K562 (cell line): Measurements from ENCODE around the gene RPL3. TPM values are rescaled to one million over a fixed set of nuclear protein-coding genes. Genes with fewer than 3 reads are reported as not detected.
A peak's percentile ranks its signal among the peaks of the same experiment; 100 is the strongest.

Experiments used
- ADNP ChIP-seq: fragments of 200-800 bp; sonication (Bioruptor generic); IDR thresholded peaks from 2 replicates; pipeline ENCODE4 v1.6.1; 2016; ENCODE audit warnings: missing genetic modification characterization, missing compliant biosample characterization
- CBFA2T2 ChIP-seq: fragments of 450-650 bp; conservative IDR thresholded peaks from 2 replicates; pipeline ENCODE4 v1.6.1; 2017; ENCODE audit warnings: mild to moderate bottlenecking
- CBX1 ChIP-seq: sonication (generic); IDR thresholded peaks from 2 replicates; pipeline ENCODE4 v1.6.1; 2016; ENCODE audit warnings: antibody characterized with exemption, low read depth, mild to moderate bottlenecking
- CBX3 ChIP-seq, 2 experiments: IDR thresholded peaks; 1 replicate in 1 of 2; 2 replicates in 1 of 2; pipeline ENCODE4 v1.6.1; 2012; ENCODE audit warnings: inconsistent platforms in 2 of 2, low read length in 2 of 2, borderline replicate concordance in 1 of 2, control low read depth in 1 of 2
- DACH1 ChIP-seq: fragments of 450-650 bp; IDR thresholded peaks from 2 replicates; pipeline ENCODE4 v1.6.1; 2018; ENCODE audit not compliant: partially characterized antibody
- FOSL1 ChIP-seq: fragments of 200-800 bp; sonication (Bioruptor generic); conservative IDR thresholded peaks from 2 replicates; pipeline ENCODE4 v1.6.1; 2016; ENCODE audit warnings: missing genetic modification characterization, missing compliant biosample characterization
- JUN ChIP-seq, 2 experiments: sonication (generic) in 1 of 2; formaldehyde crosslinking in 1 of 2; IDR thresholded peaks; 2 replicates each; pipeline versions ENCODE4 v1.6.1 to v1.8.0; 2012 to 2022; ENCODE audit warnings: borderline replicate concordance in 2 of 2, mild to moderate bottlenecking in 2 of 2, improper control_type of control experiment in 1 of 2, low read depth in 1 of 2, low read length in 1 of 2, missing genetic modification reagents in 1 of 2
- NCOA1 ChIP-seq: fragments of 450-650 bp; IDR thresholded peaks from 2 replicates; pipeline ENCODE4 v1.6.1; 2016; ENCODE audit warnings: low read depth
- PPARD ChIP-seq: fragments of 250-450 bp; sonication (Bioruptor Pico); IDR thresholded peaks from 2 replicates; pipeline ENCODE4 v1.8.0; 2022; ENCODE audit warnings: inconsistent platforms, mild to moderate bottlenecking, moderate library complexity
- PTBP1 ChIP-seq: fragments of 200-400 bp; formaldehyde crosslinking; IDR thresholded peaks from 2 replicates; pipeline ENCODE4 v1.6.1; 2017; ENCODE audit warnings: low read depth, low read length
- RBM25 ChIP-seq: fragments of 200-400 bp; formaldehyde crosslinking; IDR thresholded peaks from 2 replicates; pipeline ENCODE4 v1.6.1; 2018; ENCODE audit warnings: low read length, low read depth, moderate library complexity; ENCODE audit not compliant: severe bottlenecking
- RCOR1 ChIP-seq, 2 experiments: IDR thresholded peaks; 2 replicates each; pipeline ENCODE4 v1.6.1; 2012; ENCODE audit warnings: low read depth in 2 of 2, low read length in 2 of 2, borderline replicate concordance in 1 of 2, improper control_type of control experiment in 1 of 2
- SAFB2 ChIP-seq: fragments of 200-400 bp; formaldehyde crosslinking; IDR thresholded peaks from 2 replicates; pipeline ENCODE4 v1.6.1; 2018; ENCODE audit warnings: borderline replicate concordance, low read length, low read depth, moderate library complexity; ENCODE audit not compliant: severe bottlenecking
- SMARCE1 ChIP-seq: fragments of 450-650 bp; IDR thresholded peaks from 2 replicates; pipeline ENCODE4 v1.7.1; 2016; ENCODE audit warnings: mild to moderate bottlenecking
- XRCC3 ChIP-seq: fragments of 450-650 bp; IDR thresholded peaks from 2 replicates; pipeline ENCODE4 v1.6.1; 2017; ENCODE audit warnings: mild to moderate bottlenecking, moderate library complexity
- ZBTB8A ChIP-seq: fragments of 450-650 bp; IDR thresholded peaks from 2 replicates; pipeline ENCODE4 v1.6.1; 2018; ENCODE audit warnings: mild to moderate bottlenecking, moderate library complexity; ENCODE audit not compliant: partially characterized antibody
- ZNF146 ChIP-seq: IDR thresholded peaks from one replicate; pipeline ENCODE4 v1.6.1; 2018; ENCODE audit warnings: missing compliant biosample characterization; ENCODE audit not compliant: unreplicated experiment
- ZNF780A ChIP-seq: fragments of 250-450 bp; sonication (Bioruptor Pico); IDR thresholded peaks from 2 replicates; pipeline ENCODE4 v1.5.0; 2021; ENCODE audit warnings: mild to moderate bottlenecking
- polyA plus RNA-seq, 8 experiments: library from polyadenylated mRNA; depleted of rRNA in 4 of 8; stranded (reverse) in 5 of 8; unstranded in 3 of 8; fragments of >200 nt; fragmentation: Nextera tagmentation in 2 of 8; fragmentation: Illumina TruSeq in 1 of 8; extraction: Ambion mirVana in 2 of 8; extraction: Trizol in 1 of 8; gene quantifications; 2 replicates each; pipeline versions ENCODE4 v1.2.1 to v1.2.3, GENCODE V29; 2011 to 2014; ENCODE audit warnings: inconsistent platforms in 1 of 8, missing spikeins in 1 of 8
- total RNA-seq, 7 experiments: library from RNA; depleted of rRNA in 6 of 7; stranded (reverse); fragments of >200 nt in 6 of 7; fragmentation: Illumina TruSeq in 2 of 7; extraction: Trizol in 2 of 7; gene quantifications; 2 replicates each; pipeline versions ENCODE4 v1.2.1 to v1.2.3, GENCODE V29; 2011 to 2021; ENCODE audit warnings: low replicate concordance in 1 of 7
- TF ChIP-seq, protein P1 (sequence below), 2 experiments: fragments of 450-650 bp in 1 of 2; IDR thresholded peaks; 2 replicates each; pipeline ENCODE4 v1.6.1; 2011 to 2017; ENCODE audit warnings: low read depth in 2 of 2, antibody characterized with exemption in 1 of 2, borderline replicate concordance in 1 of 2, low read length in 1 of 2, mild to moderate bottlenecking in 1 of 2, mixed read lengths in 1 of 2; ENCODE audit not compliant: control insufficient read depth in 1 of 2
- TF ChIP-seq, protein P2 (sequence below), 2 experiments: fragments of 450-650 bp in 1 of 2; sonication (generic) in 1 of 2; formaldehyde crosslinking in 1 of 2; IDR thresholded peaks in 1 of 2; conservative IDR thresholded peaks in 1 of 2; 2 replicates each; pipeline versions ENCODE4 v1.6.1 to v1.8.1; 2016 to 2023; ENCODE audit warnings: mild to moderate bottlenecking in 2 of 2, moderate library complexity in 2 of 2, inconsistent platforms in 1 of 2, missing genetic modification reagents in 1 of 2
- TF ChIP-seq, protein P3 (sequence below): sonication (generic); formaldehyde crosslinking; IDR thresholded peaks from 2 replicates; pipeline ENCODE4 v1.8.0; 2022; ENCODE audit warnings: missing genetic modification reagents, mild to moderate bottlenecking, moderate library complexity, borderline replicate concordance

RPL3 gene
- total and polyA plus RNA-seq, 9 of the 15 experiments (the other 6 are each of a cell fraction or from before 2014, with no cell fraction given) = 1,624 to 4,066 (median 2,565) TPM

DNA sequence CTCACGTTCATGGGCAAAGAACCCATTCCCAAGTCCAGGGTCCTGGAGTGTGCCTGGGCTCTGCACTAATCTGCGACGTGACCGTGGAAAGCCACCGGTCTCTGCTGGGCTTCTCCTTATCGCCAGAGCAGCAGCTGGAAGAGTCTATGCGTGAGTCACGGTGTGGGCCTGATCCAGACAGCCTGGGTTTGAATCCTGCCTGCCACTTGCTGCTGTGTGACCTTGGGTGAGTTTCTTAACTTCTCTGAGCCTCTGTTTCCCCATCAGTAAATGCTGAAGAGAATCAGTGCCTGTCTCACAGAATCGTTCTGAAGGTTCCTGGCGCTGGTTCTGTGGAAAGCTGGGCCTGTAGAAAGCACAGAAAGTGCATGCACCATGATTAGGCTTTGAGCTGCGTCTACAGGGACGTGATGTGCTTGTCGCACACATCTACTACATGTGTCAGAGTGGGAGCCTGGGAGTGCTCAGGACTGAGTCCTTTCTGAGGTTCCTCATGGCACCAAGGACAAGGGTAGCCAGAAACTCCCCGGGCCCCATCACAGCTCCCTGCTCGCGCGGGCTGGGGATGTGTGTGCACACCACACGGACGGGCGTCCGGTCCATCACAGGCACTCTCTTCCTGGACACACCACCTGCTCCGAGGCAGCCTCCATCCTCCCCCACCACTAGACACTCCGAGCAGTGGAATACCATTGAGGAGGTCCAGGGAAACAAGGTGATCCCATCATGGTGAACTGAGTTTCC, 54.1 kb downstream of the RPL3 start (continued):
- TF ChIP-seq XRCC3 (no peak), RCOR1 (IDR thresholded peaks at IDR 0.05; ENCODE audit: borderline replicate concordance in 1 of 2, low read depth in 2 of 2, low read length in 2 of 2) (peak in 1 of 2 experiments; percentile 72; a peak in 2 of 4 replicates), CBX1 (peak; percentile 65; the same call in 1 of the 2 replicates), CBX3 (IDR thresholded peaks at IDR 0.05; ENCODE audit: borderline replicate concordance in 1 of 2, low read length in 2 of 2) (peak in 1 of 2 experiments; percentile 42; a peak in 1 of 3 replicates), PTBP1 (peak; percentile 89; the same call in 1 of the 2 replicates), ADNP (peak; percentile 77; the same call in 1 of the 2 replicates), JUN (IDR thresholded peaks at IDR 0.05; ENCODE audit: borderline replicate concordance, low read depth, low read length) (peak; percentile 46; the same call in 1 of the 2 replicates), JUN (CRISPR knock-in tag; IDR thresholded peaks at IDR 0.05; ENCODE audit: borderline replicate concordance) (no peak), ZBTB8A (no peak), ZNF146 (CRISPR knock-in tag) (no peak), FOSL1 (tag) (peak; percentile 70), RBM25 (peak; percentile 96), ZNF780A (CRISPR knock-in tag) (no peak), SAFB2 (no peak), CBFA2T2 (peak; percentile 25; the same call in 1 of the 2 replicates), SMARCE1 (0 out of 2 replicates have a peak, but pooled peaks have one; percentile 15), DACH1 (peak; percentile 35), NCOA1 (no peak), PPARD (no peak)
- TF ChIP-seq, protein P1, sequence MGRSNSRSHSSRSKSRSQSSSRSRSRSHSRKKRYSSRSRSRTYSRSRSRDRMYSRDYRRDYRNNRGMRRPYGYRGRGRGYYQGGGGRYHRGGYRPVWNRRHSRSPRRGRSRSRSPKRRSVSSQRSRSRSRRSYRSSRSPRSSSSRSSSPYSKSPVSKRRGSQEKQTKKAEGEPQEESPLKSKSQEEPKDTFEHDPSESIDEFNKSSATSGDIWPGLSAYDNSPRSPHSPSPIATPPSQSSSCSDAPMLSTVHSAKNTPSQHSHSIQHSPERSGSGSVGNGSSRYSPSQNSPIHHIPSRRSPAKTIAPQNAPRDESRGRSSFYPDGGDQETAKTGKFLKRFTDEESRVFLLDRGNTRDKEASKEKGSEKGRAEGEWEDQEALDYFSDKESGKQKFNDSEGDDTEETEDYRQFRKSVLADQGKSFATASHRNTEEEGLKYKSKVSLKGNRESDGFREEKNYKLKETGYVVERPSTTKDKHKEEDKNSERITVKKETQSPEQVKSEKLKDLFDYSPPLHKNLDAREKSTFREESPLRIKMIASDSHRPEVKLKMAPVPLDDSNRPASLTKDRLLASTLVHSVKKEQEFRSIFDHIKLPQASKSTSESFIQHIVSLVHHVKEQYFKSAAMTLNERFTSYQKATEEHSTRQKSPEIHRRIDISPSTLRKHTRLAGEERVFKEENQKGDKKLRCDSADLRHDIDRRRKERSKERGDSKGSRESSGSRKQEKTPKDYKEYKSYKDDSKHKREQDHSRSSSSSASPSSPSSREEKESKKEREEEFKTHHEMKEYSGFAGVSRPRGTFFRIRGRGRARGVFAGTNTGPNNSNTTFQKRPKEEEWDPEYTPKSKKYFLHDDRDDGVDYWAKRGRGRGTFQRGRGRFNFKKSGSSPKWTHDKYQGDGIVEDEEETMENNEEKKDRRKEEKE (IDR thresholded peaks at IDR 0.05; ENCODE audit: borderline replicate concordance in 1 of 2, control insufficient read depth in 1 of 2, low read depth in 2 of 2, low read length in 1 of 2) = no peak
- TF ChIP-seq, protein P2, sequence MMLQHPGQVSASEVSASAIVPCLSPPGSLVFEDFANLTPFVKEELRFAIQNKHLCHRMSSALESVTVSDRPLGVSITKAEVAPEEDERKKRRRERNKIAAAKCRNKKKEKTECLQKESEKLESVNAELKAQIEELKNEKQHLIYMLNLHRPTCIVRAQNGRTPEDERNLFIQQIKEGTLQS (IDR thresholded peaks at IDR 0.05) = peak; percentile 46
- TF ChIP-seq, protein P2 (CRISPR knock-in tag; conservative IDR thresholded peaks at IDR 0.05) = no peak
- TF ChIP-seq, protein P3, sequence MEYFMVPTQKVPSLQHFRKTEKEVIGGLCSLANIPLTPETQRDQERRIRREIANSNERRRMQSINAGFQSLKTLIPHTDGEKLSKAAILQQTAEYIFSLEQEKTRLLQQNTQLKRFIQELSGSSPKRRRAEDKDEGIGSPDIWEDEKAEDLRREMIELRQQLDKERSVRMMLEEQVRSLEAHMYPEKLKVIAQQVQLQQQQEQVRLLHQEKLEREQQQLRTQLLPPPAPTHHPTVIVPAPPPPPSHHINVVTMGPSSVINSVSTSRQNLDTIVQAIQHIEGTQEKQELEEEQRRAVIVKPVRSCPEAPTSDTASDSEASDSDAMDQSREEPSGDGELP (CRISPR knock-in tag) = peak; percentile 88
